Measurements from ENCODE around the gene SLC38A7.

Gene SLC38A7

DNA sequence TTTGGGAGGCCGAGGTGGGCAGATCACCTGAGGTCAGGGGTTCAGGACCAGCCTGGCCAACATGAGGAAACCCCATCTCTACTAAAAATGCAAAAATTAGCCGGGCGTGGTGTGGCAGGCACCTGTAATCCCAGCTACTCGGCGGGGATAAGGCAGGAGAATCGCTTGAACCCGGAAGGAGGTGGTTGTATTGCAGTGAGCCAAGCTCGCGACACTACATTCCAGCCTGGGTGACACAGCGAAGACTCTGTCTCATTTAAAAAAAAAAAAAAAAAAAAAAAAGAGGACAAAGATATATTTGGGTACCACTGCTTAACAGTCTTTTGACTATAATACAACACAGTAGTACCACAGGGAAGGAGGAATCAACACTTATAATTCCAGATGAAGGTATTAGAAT, 64.2 kb downstream of the SLC38A7 start:
- Histone ChIP-seq H3K9me3 (ENCODE audit: control insufficient read depth, low read length) (no peaks in the 10 kb centered on the region), H3K27me3 (replicated peaks; ENCODE audit: control insufficient read depth, insufficient read depth, low read length, poor library complexity, severe bottlenecking) (no peaks in the 10 kb centered on the region), H3K36me3 (ENCODE audit: control insufficient read depth, insufficient read depth, low read length) (peaks cover 33% of the 10 kb centered on the region), H3K4me3 (ENCODE audit: insufficient read depth, low read depth, low read length, poor library complexity, severe bottlenecking) (no peak overlapping the region), H3K4me1 (ENCODE audit: control insufficient read depth, insufficient read depth, low read length, poor library complexity, severe bottlenecking) (no peaks in the 10 kb centered on the region), H3K27ac (ENCODE audit: insufficient read depth, low read length, poor library complexity, severe bottlenecking) (no peak overlapping the region)
- no peak for DNase-seq

DNA sequence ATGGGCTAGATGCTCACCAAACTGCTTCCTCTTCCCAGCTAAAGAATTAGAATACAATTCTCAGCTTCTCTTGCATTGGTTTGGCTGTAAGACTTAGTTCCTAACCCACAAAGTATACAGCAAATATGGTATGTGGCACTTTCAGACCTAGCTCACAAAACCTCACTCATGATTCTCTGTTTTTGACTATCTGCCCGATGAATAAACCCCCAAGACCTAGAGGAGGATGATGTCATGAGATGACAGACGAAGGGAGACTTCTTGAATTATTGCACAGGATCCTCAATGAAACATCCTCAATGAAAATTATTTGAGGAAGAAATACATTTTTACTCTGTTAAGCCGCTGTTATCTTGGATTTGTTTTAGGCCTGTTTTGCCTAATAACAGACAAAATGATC, 69.3 kb downstream of the SLC38A7 start:
- no peak overlapping the region for H3K4me3 ChIP-seq (ENCODE audit: insufficient read depth, low read depth, low read length, poor library complexity, severe bottlenecking)
- no peaks in the 10 kb centered on the region for H3K9me3 ChIP-seq (ENCODE audit: control insufficient read depth, low read length)
- DNase-seq: no peak
- H3K4me1 ChIP-seq (ENCODE audit: control insufficient read depth, insufficient read depth, low read length, poor library complexity, severe bottlenecking): no peaks in the 10 kb centered on the region
- no peaks in the 10 kb centered on the region for H3K27me3 ChIP-seq (replicated peaks; ENCODE audit: control insufficient read depth, insufficient read depth, low read length, poor library complexity, severe bottlenecking)
- H3K36me3 ChIP-seq (ENCODE audit: control insufficient read depth, insufficient read depth, low read length): peaks cover 18% of the 10 kb centered on the region
- no peak overlapping the region for H3K27ac ChIP-seq (ENCODE audit: insufficient read depth, low read length, poor library complexity, severe bottlenecking)
